DMS153 treated with DMSO at 0.1 percent for 48 hours (cell line): ENCODE data around the gene PRKCD.

ENCODE experiments used
- DNase-seq: peaks from one replicate; lab custom pipeline; 2025; ENCODE audit not compliant: unreplicated experiment; lab: John Stamatoyannopoulos, UW

Gene PRKCD

DNA sequence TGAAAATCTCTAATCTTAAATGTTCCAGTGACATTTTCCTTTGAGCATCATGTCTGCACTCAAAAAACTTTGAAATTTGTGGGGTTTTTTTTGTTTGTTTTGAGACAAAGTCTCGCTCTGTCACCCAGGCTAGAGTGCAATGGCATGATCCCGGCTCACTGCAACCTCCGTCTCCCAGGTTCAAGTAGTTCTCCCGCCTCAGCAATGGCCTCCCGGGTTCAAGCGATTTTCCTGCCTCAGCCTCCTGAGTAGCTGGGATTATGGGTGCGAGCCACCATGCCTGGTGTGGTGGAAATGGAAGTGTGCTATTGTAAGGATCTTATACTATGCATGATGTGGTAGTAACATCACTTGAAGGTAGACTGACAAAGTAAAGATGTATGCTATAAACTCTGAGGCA lies 52.3 kb downstream of the PRKCD start:
- DNase-seq, result no peak

GRCh38 chr3:53215816-53216215 lies 54.8 kb downstream of the PRKCD start:
- no peak for DNase-seq

DNA sequence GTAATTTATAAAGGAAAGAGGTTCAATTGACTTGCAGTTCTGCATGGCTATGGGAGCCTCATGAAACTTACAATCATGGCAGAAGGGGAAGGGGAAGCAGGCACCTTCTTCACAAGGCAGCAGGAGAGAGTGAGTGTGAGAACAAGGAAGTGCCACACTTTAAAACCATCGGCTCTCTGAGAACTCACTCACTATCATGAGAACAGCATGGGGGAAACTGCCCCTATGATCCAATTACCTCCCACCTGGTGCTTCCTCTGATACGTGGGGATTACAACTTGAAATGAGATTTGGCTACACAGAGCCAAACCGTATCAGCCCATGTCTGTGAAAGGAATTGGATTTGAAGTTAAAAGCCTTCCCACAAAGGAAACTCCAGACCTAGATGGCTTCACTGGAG lies 55.7 kb downstream of the PRKCD start:
- DNase-seq, result no peak

- no peak for DNase-seq
Measured at GRCh38 chr3:53217175-53217574, 56.2 kb downstream of the PRKCD start.

DNA sequence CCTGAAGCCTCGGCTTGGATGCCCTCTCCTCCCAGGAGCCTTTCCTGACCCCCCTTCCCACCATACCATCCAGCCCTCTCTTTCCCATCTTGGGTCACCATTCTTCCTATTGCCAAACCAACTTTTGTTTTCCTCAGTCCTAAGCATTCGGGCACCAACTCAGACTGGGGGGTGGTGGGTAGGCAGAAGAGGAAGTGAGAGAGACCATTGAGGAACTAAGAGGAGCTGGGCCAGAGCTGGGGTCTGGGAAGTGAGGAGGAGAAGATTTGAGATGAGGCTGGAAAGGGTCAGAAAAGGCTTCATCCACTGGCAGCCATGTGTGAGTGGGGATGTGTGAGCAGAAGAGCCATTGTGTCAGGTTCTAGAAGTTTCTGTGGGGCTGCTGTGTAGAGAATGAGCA lies 57.1 kb downstream of the PRKCD start:
- DNase-seq, result no peak

DNA sequence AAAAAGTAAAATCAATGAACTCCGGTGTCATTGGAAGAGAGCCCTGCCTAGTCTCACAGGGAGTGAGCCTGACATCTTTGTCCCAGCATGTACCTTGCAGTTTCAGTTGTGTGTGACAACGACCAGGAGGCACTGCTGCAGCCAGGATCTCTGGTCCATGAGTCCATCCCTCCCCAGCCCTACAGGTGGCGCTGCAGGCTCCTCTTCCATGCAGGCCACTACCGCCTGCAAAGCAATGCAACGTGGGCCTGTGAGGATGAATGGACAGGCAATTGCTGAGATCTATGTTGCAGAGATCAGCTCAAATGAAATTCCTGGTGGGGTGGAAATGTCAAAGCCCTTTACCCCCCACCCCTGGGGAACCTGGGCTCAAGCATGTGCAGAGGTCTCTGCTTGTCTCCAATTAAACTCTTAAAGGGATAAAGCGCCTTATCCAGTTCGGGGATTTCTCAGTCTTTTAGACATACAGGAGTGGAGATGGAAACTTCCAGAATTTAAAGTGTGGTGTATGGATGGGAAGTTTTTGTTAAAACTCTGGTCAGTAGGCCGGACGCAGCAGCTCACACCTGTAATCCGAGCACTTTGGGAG lies 59.0 kb downstream of the PRKCD start:
- no peak for DNase-seq

GRCh38 chr3:53221345-53221744 lies 60.3 kb downstream of the PRKCD start:
- DNase-seq, result no peak

DNA sequence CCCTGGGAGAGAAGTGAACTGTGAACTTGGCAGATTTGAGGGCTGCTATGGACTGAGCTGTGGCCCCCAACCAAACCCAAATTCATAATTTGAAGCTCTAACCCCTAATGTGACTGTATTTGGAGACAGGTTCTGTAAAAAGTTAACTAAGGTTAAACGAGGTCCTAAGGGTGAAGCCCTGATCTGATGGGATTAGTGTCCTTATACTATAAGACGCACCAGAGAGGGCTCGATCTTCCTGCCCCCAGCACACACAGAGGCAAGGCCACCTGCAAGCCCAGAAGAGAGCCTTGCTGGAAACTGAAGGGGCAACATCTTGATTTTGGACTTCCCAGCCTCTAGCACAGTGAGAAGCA lies 60.8 kb downstream of the PRKCD start:
- no peak for DNase-seq

- no peak for DNase-seq
Measured at GRCh38 chr3:53222183-53222901, 61.3 kb downstream of the PRKCD start.

- no peak for DNase-seq
Measured at GRCh38 chr3:53223025-53223424, 62.0 kb downstream of the PRKCD start.

- no peak for DNase-seq
Measured at GRCh38 chr3:53223541-53223966, 62.5 kb downstream of the PRKCD start.

DNA sequence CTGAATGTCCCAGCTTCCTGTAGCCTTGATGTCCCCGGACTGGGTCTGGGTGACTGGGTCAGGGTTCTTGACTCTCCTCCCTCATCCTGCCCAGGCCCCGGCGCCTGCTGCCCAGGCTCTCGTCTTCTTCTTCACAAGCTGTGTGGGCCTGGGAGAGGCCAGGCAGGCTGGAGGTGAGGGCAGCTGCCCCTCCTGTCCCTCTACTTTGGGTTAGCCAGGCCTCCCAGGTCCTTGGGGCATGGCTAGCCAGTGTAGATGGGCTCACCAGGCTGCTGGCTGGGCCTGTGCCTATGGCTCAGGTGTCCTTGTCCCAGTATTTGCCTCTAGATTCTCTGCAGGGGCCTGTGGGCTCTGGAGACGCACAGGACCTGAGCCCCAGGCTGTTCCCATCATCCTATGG lies 63.0 kb downstream of the PRKCD start:
- no peak for DNase-seq

GRCh38 chr3:53224536-53224935 lies 63.5 kb downstream of the PRKCD start:
- DNase-seq, result no peak

- no peak for DNase-seq
Measured at GRCh38 chr3:53225181-53225580, 64.2 kb downstream of the PRKCD start.

GRCh38 chr3:53225651-53226050 lies 64.6 kb downstream of the PRKCD start:
- no peak for DNase-seq

DNA sequence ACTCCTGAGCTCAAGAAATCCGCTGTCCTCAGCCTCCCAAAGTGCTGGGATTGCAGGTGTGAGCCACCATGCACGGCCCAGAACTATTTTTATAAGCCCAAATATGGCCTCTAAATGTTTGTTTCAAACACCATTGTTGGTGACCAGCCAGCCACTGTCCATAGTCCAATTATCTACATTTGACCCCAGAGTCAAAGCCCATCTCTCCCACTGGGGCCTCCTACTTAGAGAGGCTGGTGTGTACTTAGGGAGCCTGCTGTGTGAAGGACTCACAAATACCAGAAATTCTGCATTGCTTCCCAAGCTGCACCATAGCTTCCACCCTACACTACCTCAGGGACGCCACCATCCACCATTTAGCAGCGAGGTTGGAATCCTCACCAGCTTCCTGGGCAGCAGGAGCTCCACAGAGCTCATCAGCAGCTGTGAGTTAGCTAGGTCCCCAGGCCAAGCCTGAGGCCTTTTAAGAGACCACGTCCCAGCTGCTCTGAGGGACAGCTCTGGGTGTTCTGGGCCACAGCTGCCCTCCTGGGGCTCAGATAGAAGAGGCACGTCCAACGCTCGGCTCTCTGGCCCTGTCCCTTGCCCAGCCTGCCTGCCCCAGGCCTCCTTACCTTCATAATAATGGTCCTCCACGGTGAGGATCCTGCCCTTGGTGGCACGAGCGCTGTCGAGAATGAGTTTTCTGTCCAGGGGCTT lies 65.3 kb downstream of the PRKCD start:
- no peak for DNase-seq

DNA sequence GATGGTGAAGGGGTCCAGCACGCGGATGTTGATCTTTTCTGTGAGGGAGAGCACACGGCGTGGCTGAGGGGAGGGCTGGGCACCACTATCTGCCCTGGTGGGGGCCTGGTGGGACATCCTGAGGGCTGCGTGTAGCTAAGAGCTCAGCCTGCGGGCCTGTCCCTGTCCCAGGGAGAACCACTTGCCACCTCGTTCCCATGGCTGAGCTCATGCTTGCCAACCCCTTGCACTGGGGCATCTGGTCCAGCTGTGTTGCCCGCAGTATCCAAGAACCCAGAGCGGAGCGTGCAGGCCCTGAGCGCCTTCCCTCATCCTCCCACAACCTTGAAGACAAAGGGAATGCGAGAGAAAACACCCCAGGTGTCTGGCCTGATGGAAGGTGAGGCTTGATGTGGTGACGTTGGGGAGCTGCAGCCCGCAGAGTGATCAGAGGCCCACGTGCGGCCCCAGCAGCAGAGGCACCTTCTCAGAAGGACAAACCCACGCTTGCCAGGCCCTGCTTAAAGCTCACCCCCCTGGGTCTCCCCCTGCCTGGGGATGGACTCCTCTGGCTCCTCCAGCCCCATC lies 65.9 kb downstream of the PRKCD start:
- no peak for DNase-seq

- DNase-seq, result no peak
Measured at GRCh38 chr3:53227993-53228885, 67.2 kb downstream of the PRKCD start.

- no peak for DNase-seq
Measured at GRCh38 chr3:53229171-53229570, 68.2 kb downstream of the PRKCD start.

- DNase-seq, result no peak
Measured at GRCh38 chr3:53229606-53230005, 68.6 kb downstream of the PRKCD start.

GRCh38 chr3:53230041-53230621 lies 69.1 kb downstream of the PRKCD start:
- no peak for DNase-seq
